Smooth muscle cell (in vitro differentiated cells): ENCODE measurements around the gene FOXB1. TPM values are rescaled to one million over a fixed set of nuclear protein-coding genes. Genes with fewer than 3 reads are reported as not detected.
A peak's percentile ranks its signal among the peaks of the same experiment; 100 is the strongest.

Experiments
- DNase-seq: peaks from one replicate; lab custom pipeline; 2025; ENCODE audit not compliant: unreplicated experiment; lab: John Stamatoyannopoulos, UW
- H2AFZ ChIP-seq: fragments of 200-600 bp; sonication (generic); 2 replicates; pipeline ENCODE4 v1.6.0; 2016; ENCODE audit warnings: antibody characterized with exemption, low read depth, mild to moderate bottlenecking
- H3F3A ChIP-seq: fragments of 200-600 bp; sonication (generic); 2 replicates; pipeline ENCODE4 v1.6.0; 2017; ENCODE audit warnings: antibody characterized with exemption, low read depth
- H3K27ac ChIP-seq: fragments of 200-600 bp; sonication (generic); 2 replicates; pipeline ENCODE4 v1.5.1; 2016; ENCODE audit warnings: low read depth, mild to moderate bottlenecking
- H3K27me3 ChIP-seq: fragments of 200-600 bp; sonication (generic); 2 replicates; pipeline ENCODE4 v1.6.1; 2016; ENCODE audit warnings: low read depth, mild to moderate bottlenecking
- H3K36me3 ChIP-seq: fragments of 200-600 bp; sonication (generic); 2 replicates; pipeline ENCODE4 v1.5.1; 2016; ENCODE audit warnings: low read depth
- H3K4me1 ChIP-seq: fragments of 200-600 bp; sonication (generic); 2 replicates; pipeline ENCODE4 v1.5.1; 2016; ENCODE audit warnings: low read depth
- H3K4me2 ChIP-seq: fragments of 200-600 bp; sonication (generic); 2 replicates; pipeline ENCODE4 v1.6.0; 2016; ENCODE audit warnings: mild to moderate bottlenecking
- H3K4me3 ChIP-seq: fragments of 200-600 bp; sonication (generic); 2 replicates; pipeline ENCODE4 v1.5.1; 2016; ENCODE audit warnings: mild to moderate bottlenecking
- H3K79me2 ChIP-seq: fragments of 200-600 bp; sonication (generic); 2 replicates; pipeline ENCODE4 v1.6.0; 2016; ENCODE audit warnings: low read depth, mild to moderate bottlenecking
- H3K9ac ChIP-seq: fragments of 200-600 bp; sonication (generic); 2 replicates; pipeline ENCODE4 v1.6.0; 2016; ENCODE audit warnings: low read depth
- H3K9me3 ChIP-seq: fragments of 200-600 bp; sonication (generic); replicated peaks from 2 replicates; pipeline ENCODE4 v1.5.1; 2016; ENCODE audit warnings: low read depth
- H4K20me1 ChIP-seq: fragments of 200-600 bp; sonication (generic); 2 replicates; pipeline ENCODE4 v1.6.0; 2016; ENCODE audit warnings: low read depth
- CTCF ChIP-seq: fragments of 200-600 bp; sonication (generic); IDR thresholded peaks from 2 replicates; pipeline ENCODE4 v1.5.1; 2017; ENCODE audit warnings: borderline replicate concordance, mild to moderate bottlenecking, antibody characterized with exemption; ENCODE audit not compliant: insufficient read depth, poor library complexity, severe bottlenecking
- WGBS: methylation state at CpG from one replicate; pipeline ENCODE4 v1.1.7; 2016; ENCODE audit warnings: low lambda C conversion rate; 5-methylcytosine and 5-hydroxymethylcytosine counted together
- polyA plus RNA-seq: library from polyadenylated mRNA; unstranded; fragments of >200 nt; fragmentation: Nextera tagmentation; extraction: Ambion mirVana; gene quantifications from 2 replicates; pipeline ENCODE4 v1.2.1, GENCODE V29; 2016
- total RNA-seq: library from RNA; depleted of rRNA; stranded (reverse); fragments of >200 nt; gene quantifications from 2 replicates; pipeline ENCODE4 v1.2.3, GENCODE V29; 2014

The FOXB1 gene
- total and polyA plus RNA-seq, 2 experiments from 2014 or later = not detected

GRCh38 chr15:60004846-60005351 lies 788 bp downstream of the FOXB1 start:
- no peak for TF ChIP-seq CTCF
- Histone ChIP-seq H3K36me3 (no peaks in the 10 kb centered on the region), H3K79me2 (no peaks in the 10 kb centered on the region), H3K9me3 (no peaks in the 10 kb centered on the region), H3K4me2 (peak overlapping the region; percentile 82), H4K20me1 (no peaks in the 10 kb centered on the region), H3K4me3 (peak overlapping the region; percentile 42), H3K27me3 (peaks cover 100% of the 10 kb centered on the region), H3K4me1 (peaks cover 41% of the 10 kb centered on the region), H2AFZ (no peak overlapping the region), H3K27ac (no peak overlapping the region), H3F3A (no peaks in the 10 kb centered on the region), H3K9ac (no peak overlapping the region)
- WGBS = under 1% methylated on average over 42 of the region's 44 CpGs
- DNase-seq = no peak

- no peaks in the 10 kb centered on the region for H3K36me3 ChIP-seq
- no peak overlapping the region for H2AFZ ChIP-seq
- H3K4me1 ChIP-seq = peaks cover 48% of the 10 kb centered on the region
- H3K27ac ChIP-seq = no peak overlapping the region
- H4K20me1 ChIP-seq = no peaks in the 10 kb centered on the region
- H3K4me2 ChIP-seq = peak overlapping the region; percentile 82
- H3K4me3 ChIP-seq = peak overlapping the region; percentile 52
- no peaks in the 10 kb centered on the region for H3K79me2 ChIP-seq
- H3K9ac ChIP-seq = no peak overlapping the region
- H3F3A ChIP-seq = no peaks in the 10 kb centered on the region
- TF ChIP-seq CTCF = no peak
- H3K27me3 ChIP-seq = peaks cover 100% of the 10 kb centered on the region
- WGBS = 3% methylated on average over 61 of the region's 77 CpGs
- no peaks in the 10 kb centered on the region for H3K9me3 ChIP-seq
- no peak for DNase-seq
Observed at GRCh38 chr15:60005352-60006202, 1.5 kb downstream of the FOXB1 start.

GRCh38 chr15:60006203-60006862 lies 2.2 kb downstream of the FOXB1 start:
- H3F3A ChIP-seq = no peaks in the 10 kb centered on the region
- H4K20me1 ChIP-seq = no peaks in the 10 kb centered on the region
- 1% methylated on average over 32 of the region's 32 CpGs for WGBS
- no peak overlapping the region for H3K27ac ChIP-seq
- H3K36me3 ChIP-seq = no peaks in the 10 kb centered on the region
- H3K27me3 ChIP-seq = peaks cover 100% of the 10 kb centered on the region
- peak overlapping the region; percentile 52 for H3K4me3 ChIP-seq
- H3K4me1 ChIP-seq = peaks cover 54% of the 10 kb centered on the region
- H3K9me3 ChIP-seq = no peaks in the 10 kb centered on the region
- peak overlapping the region; percentile 82 for H3K4me2 ChIP-seq
- no peak for DNase-seq
- peak overlapping the region; percentile 20 for H2AFZ ChIP-seq
- no peak overlapping the region for H3K9ac ChIP-seq
- TF ChIP-seq CTCF = no peak
- no peaks in the 10 kb centered on the region for H3K79me2 ChIP-seq
